NOMO-1 treated with dmso at 0.1 percent for 144 hours (cell line): ENCODE data around the gene GALNT2.

ENCODE experiments used
- DNase-seq: peaks from one replicate; lab custom pipeline; 2025; ENCODE audit not compliant: unreplicated experiment; lab: John Stamatoyannopoulos, UW

The GALNT2 gene

DNA sequence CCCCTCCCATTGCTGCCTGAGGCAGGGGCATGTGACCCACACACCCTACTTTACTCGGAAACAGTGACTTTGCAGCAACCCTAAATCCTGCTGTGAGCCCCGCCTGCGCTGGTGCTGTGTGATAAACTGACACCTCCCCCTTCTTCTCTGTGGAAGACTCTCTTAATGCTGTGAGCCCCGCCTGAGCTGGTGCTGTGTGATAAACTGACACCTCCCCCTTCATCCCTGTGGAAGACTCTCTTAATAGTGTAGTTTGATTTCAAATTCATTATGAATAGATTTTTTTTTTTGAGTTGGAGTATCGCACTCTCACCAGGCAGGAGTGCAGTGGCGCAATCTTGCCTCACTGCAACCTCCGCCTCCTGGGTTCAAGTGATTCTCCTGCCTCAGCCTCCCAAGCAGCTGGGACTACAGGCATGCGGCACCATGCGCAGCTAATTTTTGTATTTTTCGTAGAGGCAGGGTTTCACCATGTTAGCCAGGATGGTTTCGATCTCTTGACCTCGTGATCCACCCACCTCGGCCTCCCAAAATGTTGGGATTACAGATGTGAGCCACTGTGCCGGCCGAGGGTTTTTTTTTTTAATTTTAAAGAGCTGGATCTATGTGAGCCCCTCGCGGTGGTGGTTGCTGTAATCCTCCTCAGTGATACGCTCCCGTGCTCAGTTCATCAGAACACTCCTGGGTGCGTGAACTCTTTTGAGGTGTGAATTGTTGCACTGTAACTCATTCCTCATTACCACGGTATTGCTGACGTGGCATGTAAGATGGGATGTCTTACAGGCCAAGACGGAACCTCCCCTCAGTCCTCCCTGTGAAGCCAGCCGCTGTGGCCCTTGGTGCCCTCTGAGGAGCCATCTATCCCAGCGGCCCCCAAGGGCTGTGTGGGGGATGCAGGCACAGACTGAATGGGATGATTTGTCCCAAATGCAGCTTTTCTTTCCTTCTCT is 60.3 kb downstream of the GALNT2 start:
- no peak for DNase-seq

DNA sequence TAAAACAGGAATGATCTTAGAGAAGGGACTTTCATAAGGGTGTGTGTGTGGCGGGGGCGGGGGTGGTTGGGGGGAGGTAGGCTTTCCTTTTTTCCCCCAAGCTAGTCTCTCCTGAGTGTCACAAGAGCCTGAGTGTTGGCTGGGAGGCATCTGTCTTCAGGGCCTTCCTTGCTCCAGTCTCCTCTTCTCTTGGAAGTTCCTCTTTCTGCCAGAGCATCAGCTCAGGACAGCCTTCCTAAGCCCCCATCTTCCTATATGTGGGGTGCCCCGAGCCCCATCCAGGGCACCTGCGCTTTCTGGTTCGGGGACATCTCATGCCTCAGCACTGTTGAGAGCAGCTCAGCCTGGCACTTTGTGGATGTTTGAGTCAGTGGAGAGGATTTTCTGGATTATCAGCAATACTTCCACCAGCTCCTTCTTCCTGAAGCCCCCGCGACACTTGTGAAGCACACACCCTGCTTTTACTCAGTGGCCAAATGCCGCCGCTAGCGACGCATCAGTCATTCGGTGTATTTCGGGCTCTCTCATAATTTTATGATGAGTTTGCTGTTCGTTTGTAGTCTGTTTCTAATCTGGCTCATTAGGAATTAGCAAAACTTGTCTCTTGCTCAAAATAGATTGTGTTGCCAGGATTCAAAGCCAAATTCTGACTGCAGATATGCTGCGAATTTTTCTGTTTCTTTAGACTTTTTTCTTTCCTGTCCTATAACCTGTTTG is 61.7 kb downstream of the GALNT2 start:
- no peak for DNase-seq

- DNase-seq: no peak
These were observed 62.3 kb downstream of the GALNT2 start for GRCh38 chr1:230129341-230129740.

GRCh38 chr1:230130172-230130944 is 63.3 kb downstream of the GALNT2 start:
- no peak for DNase-seq

DNA sequence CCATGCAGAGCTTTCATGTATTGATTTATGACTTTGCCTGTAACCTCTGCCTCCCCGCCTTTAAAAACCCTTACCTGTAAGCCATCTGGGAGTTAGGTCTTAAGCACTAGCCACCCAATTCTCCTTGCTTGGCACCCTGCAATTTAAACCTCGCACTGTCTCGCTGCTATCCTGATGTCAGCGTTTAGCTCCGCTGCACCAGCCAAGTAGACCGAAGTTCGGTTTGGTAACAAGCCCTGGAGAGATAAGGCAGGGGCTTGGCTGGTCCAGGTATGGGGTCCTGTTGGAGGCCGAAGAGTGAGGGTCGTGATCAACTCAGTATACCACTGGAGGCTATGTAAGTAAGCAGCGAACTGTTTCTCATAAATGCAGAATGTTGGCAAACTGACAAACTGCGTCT is 64.4 kb downstream of the GALNT2 start:
- no peak for DNase-seq

DNA sequence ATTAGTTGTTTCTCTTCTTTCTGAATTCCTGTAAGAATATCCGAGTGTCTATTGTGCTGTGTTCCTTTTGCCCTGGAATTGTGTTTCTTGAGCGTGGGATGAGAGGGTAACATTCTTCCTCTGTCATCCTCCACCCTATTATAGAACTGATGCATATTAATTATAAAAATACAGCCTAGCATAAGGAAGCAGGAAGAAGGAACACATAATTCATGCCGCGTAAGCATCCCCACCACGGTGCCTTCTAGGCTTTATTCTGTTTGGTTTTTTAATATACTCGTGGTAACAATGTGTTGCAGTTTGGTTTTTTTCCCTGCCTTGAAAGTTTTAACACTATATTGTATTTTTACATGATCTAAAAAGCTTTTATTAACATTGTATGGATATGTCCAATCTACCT is 65.7 kb downstream of the GALNT2 start:
- no peak for DNase-seq

DNA sequence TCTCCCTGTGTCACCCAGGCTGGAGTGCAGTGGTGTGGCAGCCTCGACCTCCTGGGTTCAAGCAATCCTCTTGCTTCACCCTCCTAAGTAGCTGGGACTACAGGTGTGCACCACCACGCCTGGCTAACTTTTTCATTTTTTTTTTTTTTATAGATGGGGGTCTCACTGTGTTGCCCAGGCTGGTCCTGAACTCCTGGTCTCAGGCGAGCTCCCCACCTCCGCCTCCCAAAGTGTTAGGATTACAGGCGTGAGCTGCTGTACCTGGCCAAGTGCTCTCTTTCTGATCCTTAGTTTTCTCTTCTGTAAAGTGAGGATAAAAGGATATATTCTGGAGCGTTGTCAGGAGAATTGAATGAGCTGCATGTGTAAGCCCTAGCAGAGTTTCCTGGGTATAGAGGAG is 68.7 kb downstream of the GALNT2 start:
- no peak for DNase-seq

GRCh38 chr1:230136453-230137336 is 69.7 kb downstream of the GALNT2 start:
- no peak for DNase-seq

GRCh38 chr1:230137337-230137815 is 70.3 kb downstream of the GALNT2 start:
- no peak for DNase-seq

- DNase-seq: no peak
These were observed 71.7 kb downstream of the GALNT2 start for GRCh38 chr1:230138561-230139239.

DNA sequence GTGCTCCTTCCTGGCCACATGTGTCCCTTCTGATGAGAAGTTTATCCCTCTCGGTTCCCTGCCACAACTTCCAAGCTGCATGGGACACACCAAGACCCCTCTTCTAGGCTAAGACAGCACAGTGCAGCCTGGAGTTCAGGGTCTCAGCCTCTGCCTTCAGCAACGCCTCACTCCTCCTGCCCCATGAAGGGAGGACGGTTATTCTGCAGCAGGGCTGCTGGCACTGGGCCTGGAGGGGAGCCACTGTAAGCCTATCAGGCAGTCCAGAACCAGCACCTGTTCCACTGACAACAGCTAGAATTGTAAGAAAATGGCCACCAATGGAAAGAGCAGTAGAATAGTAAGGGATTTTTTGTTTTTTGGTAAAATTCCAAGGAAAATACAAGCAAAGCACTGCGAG is 72.3 kb downstream of the GALNT2 start:
- DNase-seq: no peak

- no peak for DNase-seq
These were observed 72.7 kb downstream of the GALNT2 start for GRCh38 chr1:230139741-230140140.

- DNase-seq: no peak
These were observed 73.4 kb downstream of the GALNT2 start for GRCh38 chr1:230140221-230141020.

DNA sequence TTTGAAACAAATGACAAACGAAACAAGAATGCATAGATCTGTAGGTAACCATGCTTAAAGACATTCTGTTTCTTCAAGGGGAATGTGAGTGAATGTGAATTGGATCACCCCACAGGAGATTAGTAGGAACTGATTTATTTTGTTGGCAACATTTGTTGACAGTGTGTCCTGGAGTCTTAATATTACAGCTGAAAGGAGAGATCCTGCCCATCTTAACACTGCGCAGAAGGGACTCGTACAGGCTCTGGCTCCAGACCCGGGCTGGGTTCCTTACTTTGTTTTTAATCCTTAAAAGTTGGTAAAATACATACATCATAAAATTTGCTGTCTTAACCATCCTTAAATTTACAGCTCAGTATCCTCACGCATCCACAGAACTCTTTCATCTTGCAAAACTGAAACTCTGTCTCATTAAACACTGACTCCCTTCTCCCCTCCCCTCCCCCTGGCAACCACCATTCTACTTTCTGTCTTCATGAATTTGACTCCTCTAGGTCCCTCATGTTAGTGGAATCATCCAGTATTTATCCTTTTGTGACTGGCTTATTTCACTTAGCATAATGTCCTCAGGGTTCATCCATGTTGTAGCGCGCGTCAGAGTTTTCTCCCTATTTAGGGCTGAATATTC is 74.1 kb downstream of the GALNT2 start:
- DNase-seq: no peak

GRCh38 chr1:230141797-230142607 is 75.0 kb downstream of the GALNT2 start:
- DNase-seq: no peak

DNA sequence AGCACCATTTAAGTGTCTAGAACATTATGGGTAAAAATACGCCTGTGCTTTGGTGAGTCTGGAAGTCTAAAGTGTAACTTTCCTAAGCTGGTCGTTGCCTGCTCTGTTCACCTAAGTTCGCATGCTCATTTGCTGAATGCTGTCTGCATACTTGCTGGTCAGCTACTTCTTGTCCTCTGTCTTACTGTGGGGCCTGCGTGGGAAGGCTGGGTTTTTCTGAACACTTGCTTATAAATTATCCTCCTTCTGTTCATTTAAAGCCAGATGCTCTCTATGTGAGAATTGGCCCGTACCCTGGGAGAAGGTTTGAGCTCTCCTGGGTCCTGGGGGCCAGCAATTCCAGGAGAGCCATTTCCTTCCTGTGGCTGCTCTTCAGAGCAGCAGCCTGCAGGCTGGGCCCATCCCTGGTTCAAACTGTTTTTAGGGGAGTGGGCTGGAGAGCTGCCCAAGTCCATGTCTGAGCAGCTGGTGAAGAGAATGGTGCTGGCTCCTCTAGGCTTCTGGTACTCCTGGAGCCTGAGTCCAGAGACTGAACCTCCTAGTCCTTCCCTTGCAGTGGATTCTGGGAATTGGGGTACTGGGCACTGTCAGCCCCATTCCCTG is 75.7 kb downstream of the GALNT2 start:
- no peak for DNase-seq

- no peak for DNase-seq
These were observed 76.5 kb downstream of the GALNT2 start for GRCh38 chr1:230143534-230143933.
